HCT116 (cell line): ENCODE measurements around the gene CTNND2. TPM values are rescaled to one million over a fixed set of nuclear protein-coding genes. Genes with fewer than 3 reads are reported as not detected.

Experiments used
- ATAC-seq: fragments of 200-7000 bp; cut with Tn5 transposase; 2 replicates; pipeline ENCODE4 v1.9.1; 2020; ENCODE audit warnings: mild to moderate bottlenecking, moderate library complexity
- BruUV-seq: library from RNA; stranded (reverse); fragments of 400-500 nt; replicated peaks from 2 replicates; lab custom pipeline; 2021; lab: Mats Ljungman, UMichigan
- CTCF ChIA-PET: fragments of 300-600 bp; sonication (Branson Sonifier 250); formaldehyde crosslinking; loops from one replicate; lab custom pipeline; 2021; ENCODE audit warnings: antibody characterized with exemption; lab: Charles Lee
- POLR2A ChIA-PET: fragments of 300-600, 350-600 bp; sonication (Branson Sonifier 250); formaldehyde crosslinking; loops from one replicate; lab custom pipeline; 2021; ENCODE audit warnings: antibody characterized with exemption; lab: Charles Lee
- RAD21 ChIA-PET, 2 experiments: fragments of 300-600 bp; sonication (Branson Sonifier 250); formaldehyde crosslinking; loops; one replicate each; lab custom pipeline; 2023; ENCODE audit warnings: low total read pairs in 2 of 2; ENCODE audit not compliant: uncharacterized antibody in 2 of 2, unreplicated experiment in 2 of 2, low non-redundant PET in 1 of 2; lab: Charles Lee
- DNase-seq: peaks from one replicate; pipeline ENCODE4 v3.0.0-alpha.2; 2010; ENCODE audit warnings: low read depth, low spot score
- H2AFZ ChIP-seq: fragments of 200-600 bp; shearing (Covaris generic), sonication (generic); 2 replicates; pipeline ENCODE4 v1.6.1; 2017; ENCODE audit warnings: low read depth, mixed run types, mixed read lengths, antibody characterized with exemption, low read length; ENCODE audit not compliant: poor library complexity, severe bottlenecking
- H3K27ac ChIP-seq: 2 replicates; pipeline ENCODE4 v1.5.1; 2012; ENCODE audit warnings: low read depth, low read length
- H3K27me3 ChIP-seq: fragments of 200-600 bp; sonication (generic); 2 replicates; pipeline ENCODE4 v1.6.1; 2016; ENCODE audit warnings: mixed run types, low read length, mixed read lengths; ENCODE audit not compliant: insufficient read depth
- H3K36me3 ChIP-seq, 2 experiments: fragments of 200-500 bp in 1 of 2; fragments of 200-600 bp in 1 of 2; sonication (Bioruptor generic) in 1 of 2; sonication (generic) in 1 of 2; 2 replicates each; pipeline versions ENCODE4 v1.5.1 to v1.6.1; 2014 to 2016; ENCODE audit warnings: low read length in 2 of 2, inconsistent platforms in 1 of 2, mixed read lengths in 1 of 2, mixed run types in 1 of 2; ENCODE audit not compliant: insufficient read depth in 2 of 2, control insufficient read depth in 1 of 2
- H3K4me1 ChIP-seq, 2 experiments: fragments of 200-600 bp in 1 of 2; sonication (generic) in 1 of 2; 2 replicates each; pipeline versions ENCODE4 v1.5.1 to v1.6.1; 2012 to 2017; ENCODE audit warnings: low read length in 2 of 2, inconsistent platforms in 1 of 2, mild to moderate bottlenecking in 1 of 2, mixed read lengths in 1 of 2, mixed run types in 1 of 2, moderate library complexity in 1 of 2; ENCODE audit not compliant: insufficient read depth in 2 of 2, control insufficient read depth in 1 of 2
- H3K4me2 ChIP-seq: fragments of 200-600 bp; sonication (generic); 2 replicates; pipeline ENCODE4 v1.6.1; 2017; ENCODE audit warnings: mixed run types, low read length, mixed read lengths
- H3K4me3 ChIP-seq, 2 experiments: fragments of 200-600 bp in 1 of 2; sonication (generic) in 1 of 2; replicated peaks in 1 of 2; 2 replicates each; pipeline ENCODE4 v1.5.1; 2011 to 2016; ENCODE audit warnings: low read length in 2 of 2, control low read depth in 1 of 2, low read depth in 1 of 2, mild to moderate bottlenecking in 1 of 2, mixed read lengths in 1 of 2, mixed run types in 1 of 2
- H3K79me2 ChIP-seq: fragments of 200-600 bp; sonication (generic); 2 replicates; pipeline ENCODE4 v1.6.1; 2017; ENCODE audit warnings: mild to moderate bottlenecking, mixed run types, low read length, moderate library complexity, mixed read lengths; ENCODE audit not compliant: insufficient read depth
- H3K9ac ChIP-seq: fragments of 200-600 bp; sonication (generic); 2 replicates; pipeline ENCODE4 v1.6.1; 2016; ENCODE audit warnings: low read length, mixed read lengths
- H3K9me2 ChIP-seq: fragments of 200-600 bp; sonication (generic), shearing (Covaris generic); 2 replicates; pipeline ENCODE4 v1.6.1; 2017; ENCODE audit warnings: mixed run types, mild to moderate bottlenecking, moderate library complexity; ENCODE audit not compliant: insufficient read depth
- H3K9me3 ChIP-seq, 2 experiments: fragments of 200-500 bp in 1 of 2; fragments of 200-600 bp in 1 of 2; sonication (Bioruptor generic) in 1 of 2; sonication (generic) in 1 of 2; 2 replicates each; pipeline ENCODE4 v1.6.1; 2014 to 2017; ENCODE audit warnings: low read length in 2 of 2, mixed read lengths in 2 of 2, inconsistent platforms in 1 of 2, low read depth in 1 of 2, mild to moderate bottlenecking in 1 of 2, mixed run types in 1 of 2, moderate library complexity in 1 of 2; ENCODE audit not compliant: control insufficient read depth in 1 of 2, insufficient read depth in 1 of 2
- H4K20me1 ChIP-seq: fragments of 200-600 bp; sonication (generic), shearing (Covaris generic); 2 replicates; pipeline ENCODE4 v1.6.1; 2017; ENCODE audit warnings: mixed run types, mild to moderate bottlenecking, moderate library complexity; ENCODE audit not compliant: insufficient read depth
- CEBPB ChIP-seq: IDR thresholded peaks from 2 replicates; pipeline ENCODE4 v1.6.1; 2012; ENCODE audit warnings: low read depth
- REST ChIP-seq: IDR thresholded peaks from 2 replicates; pipeline ENCODE4 v1.6.1; 2012; ENCODE audit warnings: low read depth
- SIN3A ChIP-seq: IDR thresholded peaks from 2 replicates; pipeline ENCODE4 v1.6.1; 2012; ENCODE audit warnings: low read depth
- SRF ChIP-seq: IDR thresholded peaks from 2 replicates; pipeline ENCODE4 v1.6.1; 2012; ENCODE audit warnings: low read depth
- TCF7L2 ChIP-seq: IDR thresholded peaks from 2 replicates; pipeline ENCODE4 v1.7.0; 2011; ENCODE audit warnings: borderline replicate concordance, inconsistent platforms; ENCODE audit not compliant: insufficient read depth, insufficient read length; ENCODE audit errors: extremely low read depth
- ZNF274 ChIP-seq: fragments of 200-500 bp; sonication (Bioruptor generic); IDR thresholded peaks from 2 replicates; pipeline ENCODE4 v1.6.1; 2014; ENCODE audit warnings: mild to moderate bottlenecking, low read depth, low read length, inconsistent platforms
- intact Hi-C: fragments of 100-400 bp; cut with micrococcal nuclease; formaldehyde crosslinking; loops from 2 replicates; pipeline ENCODE4 v1.10.0; 2022
- total RNA-seq: library from RNA; stranded (reverse); gene quantifications from one replicate; pipeline ENCODE4 v1.2.1, GENCODE V29; 2021; ENCODE audit not compliant: unreplicated experiment
- TF ChIP-seq, protein P1 (sequence below): IDR thresholded peaks from 2 replicates; pipeline ENCODE4 v1.6.1; 2012

Gene CTNND2
- total RNA-seq, 1 experiment from 2014 or later = not detected

- H3K4me2 ChIP-seq = no peak overlapping the region
- H3K27me3 ChIP-seq = no peaks in the 10 kb centered on the region
- intact Hi-C loops = no loop called here
- H3K9me3 ChIP-seq = peaks cover 0 to 8% of the 10 kb centered on the region in 2 experiments; a peak in 2 of 4 replicates
- ChIA-PET RAD21 (no interaction called here), POLR2A (no interaction called here), CTCF (no interaction called here)
- no peaks in the 10 kb centered on the region for H3K9me2 ChIP-seq
- DNase-seq (no peak), ATAC-seq (no peak)
- no peak overlapping the region for H3K27ac ChIP-seq
- no peaks in the 10 kb centered on the region for H4K20me1 ChIP-seq
- no peak overlapping the region for H3K4me3 ChIP-seq
- TF ChIP-seq TCF7L2 (no peak), ZNF274 (no peak), REST (no peak), SRF (no peak), CEBPB (no peak), SIN3A (no peak)
- TF ChIP-seq, protein P1, sequence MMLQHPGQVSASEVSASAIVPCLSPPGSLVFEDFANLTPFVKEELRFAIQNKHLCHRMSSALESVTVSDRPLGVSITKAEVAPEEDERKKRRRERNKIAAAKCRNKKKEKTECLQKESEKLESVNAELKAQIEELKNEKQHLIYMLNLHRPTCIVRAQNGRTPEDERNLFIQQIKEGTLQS = no peak
- TF ChIP-seq, all 23 proteins: peak for 0
- BruUV-seq = no TSS peak
- Histone ChIP-seq H3K36me3 (no peaks in the 10 kb centered on the region), H3K79me2 (no peaks in the 10 kb centered on the region), H3K9ac (no peak overlapping the region), H2AFZ (no peak overlapping the region), H3K4me1 (no peaks in the 10 kb centered on the region)
Measured at GRCh38 chr5:11477786-11478185, 426.5 kb downstream of the CTNND2 start.
